ENCODE measurements around the gene SLC28A1.

Gene SLC28A1

DNA sequence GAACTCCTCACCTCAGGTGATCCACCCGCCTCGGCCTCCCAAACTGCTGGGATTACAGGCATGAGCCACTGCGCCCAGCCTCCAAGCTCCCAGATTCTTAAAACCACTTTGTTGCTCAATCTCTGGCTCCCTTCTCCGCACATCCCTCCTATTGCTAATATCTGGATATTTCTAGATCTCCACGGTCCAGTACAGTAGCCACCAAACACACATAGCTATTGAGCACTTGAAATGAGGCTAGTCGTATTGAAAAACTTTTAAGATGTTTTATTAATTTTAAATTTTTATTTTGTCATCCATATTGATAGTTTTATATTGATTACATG is 44.3 kb downstream of the SLC28A1 start:
- no peaks in the 10 kb centered on the region for H3K27me3 ChIP-seq (ENCODE audit: control insufficient read depth, insufficient read depth, low read length)

DNA sequence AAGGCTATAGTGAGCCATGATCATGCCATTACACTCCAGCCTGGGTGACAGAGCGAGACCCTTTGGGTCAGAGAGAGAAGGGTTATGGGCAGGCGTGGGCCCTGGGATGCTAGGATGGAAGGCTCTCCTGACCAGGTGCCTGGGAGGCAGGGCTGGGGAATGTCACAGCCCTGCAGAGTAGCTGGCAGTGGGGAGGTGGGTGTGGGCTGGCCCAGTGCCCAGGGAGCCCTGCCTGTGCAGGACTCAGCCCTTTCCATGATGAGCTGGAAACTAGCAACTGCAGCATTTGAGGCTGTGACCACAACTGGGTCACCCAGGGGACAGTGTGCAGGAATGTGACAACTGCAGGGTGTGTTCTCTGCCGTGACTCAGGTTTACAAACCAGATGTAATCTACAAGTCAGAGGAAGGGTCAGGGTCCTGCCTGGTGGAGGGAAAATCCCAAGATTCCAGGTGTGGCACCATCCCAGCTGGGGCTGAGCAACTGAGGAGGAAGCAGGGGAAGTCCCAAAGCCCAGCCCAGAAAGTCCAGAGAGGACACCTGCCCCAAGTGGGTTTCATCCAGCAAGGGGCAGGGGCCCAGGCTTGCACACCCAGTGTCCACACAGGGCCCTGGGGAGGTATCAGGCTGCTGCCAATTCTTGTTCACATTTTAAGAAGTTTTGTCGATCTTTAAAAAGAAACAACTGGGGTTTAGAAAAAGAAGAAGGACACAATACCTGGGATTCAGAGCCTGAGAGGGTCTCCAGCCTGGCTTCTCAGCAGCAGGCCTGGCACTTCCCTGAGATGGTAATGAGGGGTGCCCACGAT is 45.5 kb downstream of the SLC28A1 start:
- peaks cover 16% of the 10 kb centered on the region for H3K4me1 ChIP-seq (ENCODE audit: control insufficient read depth, insufficient read depth, low read length)
- H3K4me2 ChIP-seq (ENCODE audit: low read length), result no peak overlapping the region
- no peaks in the 10 kb centered on the region for H3K27me3 ChIP-seq (ENCODE audit: control insufficient read depth, insufficient read depth, low read length)
- no peak overlapping the region for H3K4me3 ChIP-seq (ENCODE audit: low read length)
- H3K9me3 ChIP-seq (replicated peaks; ENCODE audit: low read length), result no peaks in the 10 kb centered on the region
- no peaks in the 10 kb centered on the region for H3K36me3 ChIP-seq (ENCODE audit: insufficient read depth, low read length)
- H3K9ac ChIP-seq (ENCODE audit: low read depth, low read length), result no peak overlapping the region

More for the DNA sequence above, 44.3 kb downstream of the SLC28A1 start:
- Histone ChIP-seq H3K4me2 (ENCODE audit: low read length) (no peak overlapping the region), H3K4me1 (ENCODE audit: control insufficient read depth, insufficient read depth, low read length) (peaks cover 21% of the 10 kb centered on the region), H3K9me3 (replicated peaks; ENCODE audit: low read length) (no peaks in the 10 kb centered on the region), H3K4me3 (ENCODE audit: low read length) (no peak overlapping the region), H3K36me3 (ENCODE audit: insufficient read depth, low read length) (no peaks in the 10 kb centered on the region), H3K9ac (ENCODE audit: low read depth, low read length) (no peak overlapping the region)

DNA sequence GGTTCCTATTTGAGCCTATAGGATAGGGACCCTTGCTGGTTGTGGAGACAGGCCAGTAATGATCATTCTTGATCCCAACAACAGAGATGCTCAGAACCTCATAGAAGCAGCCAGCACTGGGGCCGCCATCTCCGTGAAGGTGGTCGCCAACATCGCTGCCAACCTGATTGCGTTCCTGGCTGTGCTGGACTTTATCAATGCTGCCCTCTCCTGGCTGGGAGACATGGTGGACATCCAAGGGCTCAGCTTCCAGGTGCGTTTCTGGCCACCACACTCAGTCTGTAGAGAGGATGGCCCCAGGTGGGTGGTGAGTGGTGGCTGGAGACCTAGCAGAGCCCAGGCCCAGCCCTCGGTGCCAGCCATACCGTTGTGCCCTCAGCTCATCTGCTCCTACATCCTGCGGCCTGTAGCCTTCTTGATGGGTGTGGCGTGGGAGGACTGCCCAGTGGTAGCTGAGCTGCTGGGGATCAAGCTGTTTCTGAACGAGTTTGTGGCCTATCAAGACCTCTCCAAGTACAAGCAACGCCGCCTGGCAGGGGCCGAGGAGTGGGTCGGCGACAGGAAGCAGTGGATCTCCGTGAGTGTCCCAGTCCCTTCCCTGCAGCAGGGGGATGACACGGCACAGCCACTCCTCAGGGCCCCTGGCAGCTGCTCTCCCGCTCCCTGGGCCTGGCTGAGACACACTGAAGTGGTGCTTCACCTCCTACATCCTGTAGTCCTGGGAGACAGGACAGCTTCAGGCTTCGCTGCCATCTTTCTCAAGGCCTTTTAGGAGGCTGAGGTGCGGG is 50.7 kb downstream of the SLC28A1 start:
- Histone ChIP-seq H3K4me1 (ENCODE audit: control insufficient read depth, insufficient read depth, low read length) (peaks cover 1% of the 10 kb centered on the region), H3K4me3 (ENCODE audit: low read length) (no peak overlapping the region), H3K4me2 (ENCODE audit: low read length) (no peak overlapping the region), H3K9me3 (replicated peaks; ENCODE audit: low read length) (no peaks in the 10 kb centered on the region), H3K9ac (ENCODE audit: low read depth, low read length) (no peak overlapping the region), H3K36me3 (ENCODE audit: insufficient read depth, low read length) (no peaks in the 10 kb centered on the region), H3K27me3 (ENCODE audit: control insufficient read depth, insufficient read depth, low read length) (peaks cover 15% of the 10 kb centered on the region)

DNA sequence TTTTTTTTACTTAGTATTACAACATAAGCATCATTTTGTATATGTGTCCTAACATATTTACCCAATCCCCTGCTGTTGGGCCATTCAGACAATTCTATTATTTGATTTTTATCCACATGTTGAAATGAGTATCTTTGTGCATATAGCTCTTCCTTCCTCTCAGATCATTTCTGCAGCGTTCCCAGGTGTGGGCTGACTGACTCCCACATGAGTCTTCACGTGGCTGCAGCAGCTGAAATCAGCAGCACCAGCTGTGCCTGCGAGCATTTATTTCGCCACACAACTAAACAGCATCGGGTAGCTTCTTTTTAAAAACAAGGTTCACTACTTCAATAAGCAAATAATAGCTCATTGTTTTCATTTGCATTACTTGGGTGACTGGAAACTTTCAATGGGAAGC is 52.7 kb downstream of the SLC28A1 start:
- Histone ChIP-seq H3K4me2 (ENCODE audit: low read length) (no peak overlapping the region), H3K9ac (ENCODE audit: low read depth, low read length) (no peak overlapping the region), H3K27me3 (ENCODE audit: control insufficient read depth, insufficient read depth, low read length) (peaks cover 15% of the 10 kb centered on the region), H3K4me1 (ENCODE audit: control insufficient read depth, insufficient read depth, low read length) (no peaks in the 10 kb centered on the region), H3K4me3 (ENCODE audit: low read length) (no peak overlapping the region), H3K9me3 (replicated peaks; ENCODE audit: low read length) (no peaks in the 10 kb centered on the region), H3K36me3 (ENCODE audit: insufficient read depth, low read length) (no peaks in the 10 kb centered on the region)

DNA sequence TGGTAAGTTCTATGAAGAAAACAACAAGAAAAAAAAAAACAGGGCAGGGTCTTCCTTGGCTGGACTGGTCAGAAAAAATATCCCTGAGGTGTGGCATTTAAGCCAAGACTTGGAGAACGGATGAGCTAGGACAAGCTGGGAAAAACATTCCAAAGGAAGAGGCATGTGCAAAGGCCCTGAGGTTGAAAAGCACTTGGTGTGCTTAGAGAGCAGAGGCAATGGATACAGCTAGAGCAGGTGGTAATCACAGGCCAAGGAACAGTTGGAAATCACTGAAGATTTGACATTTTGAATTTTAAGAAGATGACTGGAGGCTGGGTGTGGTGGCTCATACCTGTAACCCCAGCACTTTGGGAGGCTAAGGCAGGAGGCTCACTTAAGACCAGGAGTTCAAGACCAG is 54.3 kb downstream of the SLC28A1 start:
- Histone ChIP-seq H3K4me1 (ENCODE audit: control insufficient read depth, insufficient read depth, low read length) (no peaks in the 10 kb centered on the region), H3K36me3 (ENCODE audit: insufficient read depth, low read length) (no peaks in the 10 kb centered on the region), H3K27me3 (ENCODE audit: control insufficient read depth, insufficient read depth, low read length) (peaks cover 15% of the 10 kb centered on the region), H3K4me2 (ENCODE audit: low read length) (no peak overlapping the region), H3K4me3 (ENCODE audit: low read length) (no peak overlapping the region), H3K9ac (ENCODE audit: low read depth, low read length) (no peak overlapping the region), H3K9me3 (replicated peaks; ENCODE audit: low read length) (no peaks in the 10 kb centered on the region)

DNA sequence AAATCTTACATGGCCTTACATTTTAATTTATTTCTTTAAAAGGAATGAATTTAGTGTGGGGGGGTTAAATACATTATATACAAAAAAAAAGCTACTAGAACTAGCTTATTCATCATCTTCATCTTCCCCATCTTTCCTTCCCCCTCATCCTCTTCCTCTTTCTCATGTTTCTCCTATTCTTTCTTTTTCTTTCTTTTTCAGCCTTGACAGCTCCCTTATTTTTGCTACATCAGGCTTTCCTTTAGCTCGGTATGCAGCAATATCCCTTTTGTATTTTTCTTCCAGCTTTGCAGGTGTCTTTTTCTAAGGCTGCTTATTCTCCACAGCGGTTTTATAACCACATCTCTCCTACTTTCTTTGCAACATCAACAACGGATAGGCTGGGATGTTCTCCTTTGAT is 55.9 kb downstream of the SLC28A1 start:
- Histone ChIP-seq H3K9me3 (replicated peaks; ENCODE audit: low read length) (no peaks in the 10 kb centered on the region), H3K4me3 (ENCODE audit: low read length) (no peak overlapping the region), H3K4me2 (ENCODE audit: low read length) (no peak overlapping the region)

DNA sequence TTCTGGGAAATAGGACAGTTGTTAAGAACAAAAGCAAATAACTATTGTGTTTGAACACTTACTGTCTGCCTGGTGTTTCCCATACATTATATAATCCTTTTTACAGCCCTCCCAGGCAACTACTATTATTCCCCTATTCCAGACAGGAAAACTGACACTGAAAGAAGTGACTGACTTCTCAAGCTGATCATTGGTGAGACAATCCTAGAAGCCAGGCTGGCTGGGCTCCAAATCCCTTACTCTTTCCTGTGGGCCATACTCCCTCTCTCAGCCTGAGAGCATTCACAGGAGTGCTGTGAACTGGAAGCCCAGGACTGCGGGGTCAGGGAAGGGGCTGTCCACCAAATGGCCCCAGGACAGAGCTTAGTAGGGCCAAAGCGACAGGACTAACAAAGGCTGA is 58.0 kb downstream of the SLC28A1 start:
- peaks cover 15% of the 10 kb centered on the region for H3K27me3 ChIP-seq (ENCODE audit: control insufficient read depth, insufficient read depth, low read length)
- H3K4me1 ChIP-seq (ENCODE audit: control insufficient read depth, insufficient read depth, low read length), result peaks cover under 1% of the 10 kb centered on the region
- H3K4me2 ChIP-seq (ENCODE audit: low read length), result no peak overlapping the region
- H3K4me3 ChIP-seq (ENCODE audit: low read length), result no peak overlapping the region
- H3K9ac ChIP-seq (ENCODE audit: low read depth, low read length), result no peak overlapping the region
- no peaks in the 10 kb centered on the region for H3K9me3 ChIP-seq (replicated peaks; ENCODE audit: low read length)
- no peaks in the 10 kb centered on the region for H3K36me3 ChIP-seq (ENCODE audit: insufficient read depth, low read length)

More for the DNA sequence above, 55.9 kb downstream of the SLC28A1 start:
- Histone ChIP-seq H3K27me3 (ENCODE audit: control insufficient read depth, insufficient read depth, low read length) (peaks cover 15% of the 10 kb centered on the region), H3K4me1 (ENCODE audit: control insufficient read depth, insufficient read depth, low read length) (no peaks in the 10 kb centered on the region), H3K9ac (ENCODE audit: low read depth, low read length) (no peak overlapping the region), H3K36me3 (ENCODE audit: insufficient read depth, low read length) (no peaks in the 10 kb centered on the region)

DNA sequence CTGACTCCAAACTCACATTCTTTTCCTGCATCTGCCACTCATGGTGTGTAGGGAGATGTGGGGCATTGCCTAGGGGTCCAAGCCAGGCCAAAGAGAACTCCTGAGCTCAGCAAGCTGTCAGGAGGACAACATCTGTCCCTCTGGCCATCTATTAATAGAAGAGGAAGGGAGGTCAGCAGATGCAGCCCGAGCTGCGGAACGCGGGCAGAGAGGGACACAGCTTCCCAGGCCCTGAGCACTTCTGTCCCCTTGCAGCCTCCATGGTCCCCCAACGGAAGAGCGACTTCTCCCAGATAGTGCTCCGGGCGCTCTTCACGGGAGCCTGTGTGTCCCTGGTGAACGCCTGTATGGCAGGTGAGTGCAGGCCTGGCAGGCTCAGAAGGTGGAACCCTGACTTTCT is 59.8 kb downstream of the SLC28A1 start:
- H3K9me3 ChIP-seq (replicated peaks; ENCODE audit: low read length), result no peaks in the 10 kb centered on the region
- no peak overlapping the region for H3K9ac ChIP-seq (ENCODE audit: low read depth, low read length)
- H3K27me3 ChIP-seq (ENCODE audit: control insufficient read depth, insufficient read depth, low read length), result peaks cover 4% of the 10 kb centered on the region
- H3K4me3 ChIP-seq (ENCODE audit: low read length), result no peak overlapping the region
- no peaks in the 10 kb centered on the region for H3K36me3 ChIP-seq (ENCODE audit: insufficient read depth, low read length)
- no peak overlapping the region for H3K4me2 ChIP-seq (ENCODE audit: low read length)
- H3K4me1 ChIP-seq (ENCODE audit: control insufficient read depth, insufficient read depth, low read length), result peaks cover 18% of the 10 kb centered on the region

DNA sequence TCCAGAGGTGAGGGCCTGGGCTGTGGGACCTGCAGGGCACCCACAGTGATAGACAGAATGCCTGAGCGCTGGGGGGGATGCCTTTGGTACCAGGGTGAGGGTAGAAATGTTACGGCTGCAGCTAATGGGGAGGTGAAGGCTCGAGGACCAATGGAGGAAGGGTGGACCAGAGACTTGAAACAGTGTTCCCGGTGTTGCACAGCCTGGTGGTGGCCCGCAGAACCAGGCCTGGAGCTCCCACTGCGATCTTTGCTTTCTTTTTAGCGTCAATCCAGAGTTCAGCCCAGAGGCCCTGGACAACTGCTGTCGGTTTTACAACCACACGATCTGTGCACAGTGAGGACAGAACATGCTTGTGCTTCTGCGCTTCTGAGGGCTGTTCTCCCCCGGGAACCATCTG is 60.4 kb downstream of the SLC28A1 start:
- Histone ChIP-seq H3K4me1 (ENCODE audit: control insufficient read depth, insufficient read depth, low read length) (peaks cover 22% of the 10 kb centered on the region), H3K36me3 (ENCODE audit: insufficient read depth, low read length) (no peaks in the 10 kb centered on the region), H3K9ac (ENCODE audit: low read depth, low read length) (no peak overlapping the region), H3K4me3 (ENCODE audit: low read length) (no peak overlapping the region), H3K4me2 (ENCODE audit: low read length) (no peak overlapping the region), H3K27me3 (ENCODE audit: control insufficient read depth, insufficient read depth, low read length) (peaks cover 3% of the 10 kb centered on the region), H3K9me3 (replicated peaks; ENCODE audit: low read length) (no peaks in the 10 kb centered on the region)

DNA sequence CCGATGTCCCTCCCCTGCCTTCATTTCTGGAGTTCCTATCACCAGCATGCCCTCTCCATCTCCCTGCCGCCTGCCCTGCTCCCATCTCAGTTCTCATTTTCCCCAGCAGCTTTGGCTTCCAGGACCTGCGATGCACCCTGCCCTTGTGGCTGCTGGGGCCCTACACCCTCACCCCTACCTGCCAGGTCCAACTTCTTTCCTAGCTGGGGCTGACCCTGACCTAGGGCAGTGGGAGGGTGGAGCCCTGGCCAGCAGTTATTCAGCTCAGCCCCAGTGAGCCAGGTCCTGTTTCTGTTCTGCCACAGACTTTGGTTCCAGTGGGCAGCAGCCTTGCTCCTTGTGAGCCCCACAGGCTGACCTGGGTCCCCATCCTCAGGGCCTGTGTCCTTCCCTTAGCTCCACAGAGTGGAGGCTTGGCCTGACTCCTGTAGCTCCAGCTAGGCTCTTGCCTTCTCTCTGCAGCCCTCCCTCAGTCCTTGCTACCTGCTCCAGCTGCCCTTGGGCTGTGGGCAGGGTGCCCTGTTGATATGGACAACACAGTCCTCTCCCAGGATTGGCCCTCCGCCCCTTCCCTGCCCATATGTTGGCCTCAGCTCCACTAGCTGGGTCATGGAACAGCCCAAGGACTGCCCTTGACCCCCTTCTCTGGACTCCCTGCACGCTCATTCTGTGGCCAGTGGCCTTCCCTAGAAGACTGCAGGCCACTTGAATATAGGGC is 62.5 kb downstream of the SLC28A1 start:
- Histone ChIP-seq H3K9ac (ENCODE audit: low read depth, low read length) (no peak overlapping the region), H3K36me3 (ENCODE audit: insufficient read depth, low read length) (no peaks in the 10 kb centered on the region), H3K9me3 (replicated peaks; ENCODE audit: low read length) (no peaks in the 10 kb centered on the region), H3K4me3 (ENCODE audit: low read length) (no peak overlapping the region), H3K4me2 (ENCODE audit: low read length) (no peak overlapping the region), H3K4me1 (ENCODE audit: control insufficient read depth, insufficient read depth, low read length) (peaks cover 32% of the 10 kb centered on the region), H3K27me3 (ENCODE audit: control insufficient read depth, insufficient read depth, low read length) (no peaks in the 10 kb centered on the region)

DNA sequence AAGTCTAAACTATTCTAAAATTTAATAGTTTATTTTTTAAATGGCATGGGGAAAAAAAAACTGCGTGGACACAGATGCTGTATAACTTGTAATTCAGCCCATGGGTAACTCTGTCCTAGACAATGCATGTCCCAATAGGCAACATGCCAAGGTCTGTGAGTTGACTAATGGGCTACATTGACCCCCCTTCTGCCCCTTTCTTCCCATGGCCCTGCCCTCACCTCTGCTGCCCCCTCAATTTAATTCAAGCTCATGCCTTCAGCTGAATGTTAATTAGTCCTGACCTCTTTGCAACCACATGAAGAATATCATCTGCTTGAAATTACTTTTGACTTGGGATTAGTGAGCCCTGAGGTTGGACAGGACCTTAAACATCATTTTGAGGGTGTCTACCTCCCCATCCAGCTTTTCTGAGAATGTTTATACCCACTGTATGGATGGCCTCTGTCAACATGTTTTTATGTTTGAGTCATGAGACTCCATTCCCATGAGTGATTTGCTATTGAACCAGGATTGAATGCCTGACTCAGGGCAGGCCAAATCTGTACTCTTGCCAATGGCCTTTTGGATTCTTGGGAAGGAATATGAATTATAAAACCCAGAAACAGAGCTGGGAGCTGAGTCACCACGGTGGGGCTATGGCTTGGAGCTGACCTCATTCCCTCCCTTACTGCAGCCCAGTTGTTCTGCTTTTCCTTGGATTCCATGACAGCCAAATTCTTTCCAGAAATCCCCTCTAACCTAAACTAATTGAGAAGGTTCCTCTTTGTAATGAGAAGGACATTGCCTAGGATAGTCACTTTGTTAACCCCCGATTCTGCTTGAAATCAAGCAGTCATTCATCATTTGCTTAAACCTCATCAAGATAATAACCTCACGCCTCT is 63.7 kb downstream of the SLC28A1 start:
- Histone ChIP-seq H3K36me3 (ENCODE audit: insufficient read depth, low read length) (no peaks in the 10 kb centered on the region), H3K9me3 (replicated peaks; ENCODE audit: low read length) (no peaks in the 10 kb centered on the region), H3K4me1 (ENCODE audit: control insufficient read depth, insufficient read depth, low read length) (peaks cover 32% of the 10 kb centered on the region), H3K27me3 (ENCODE audit: control insufficient read depth, insufficient read depth, low read length) (no peaks in the 10 kb centered on the region), H3K4me2 (ENCODE audit: low read length) (peak overlapping the region; percentile 5), H3K9ac (ENCODE audit: low read depth, low read length) (no peak overlapping the region), H3K4me3 (ENCODE audit: low read length) (no peak overlapping the region)
